Glomerular visceral epithelial cell (primary cell): ENCODE results near the gene ZBTB39.
"Not testable (repeated sequence)": the region's sequence is repeated elsewhere in the genome, so short reads cannot be mapped to it uniquely, and the experiment has no call there.

Source experiments
- DNase-seq: peaks from one replicate; pipeline ENCODE4 v3.0.0-alpha.2; 2016; ENCODE audit errors: extremely low spot score

Gene ZBTB39

GRCh38 chr12:57031138-57031725 lies 24.9 kb upstream of the ZBTB39 start:
- peak; percentile 25 for DNase-seq

GRCh38 chr12:57029457-57029856 lies 23.1 kb upstream of the ZBTB39 start:
- no peak for DNase-seq

GRCh38 chr12:57027805-57028153 lies 21.4 kb upstream of the ZBTB39 start:
- DNase-seq, result no peak

GRCh38 chr12:57027011-57027804 lies 20.9 kb upstream of the ZBTB39 start:
- no peak for DNase-seq

GRCh38 chr12:57025196-57025595 lies 18.9 kb upstream of the ZBTB39 start:
- no peak for DNase-seq

GRCh38 chr12:57022324-57022723 lies 16.0 kb upstream of the ZBTB39 start:
- DNase-seq, result not testable (repeated sequence)

GRCh38 chr12:57019983-57020719 lies 13.8 kb upstream of the ZBTB39 start:
- no peak for DNase-seq

GRCh38 chr12:57018906-57019305 lies 12.6 kb upstream of the ZBTB39 start:
- DNase-seq, result no peak

GRCh38 chr12:57018353-57018752 lies 12.0 kb upstream of the ZBTB39 start:
- not testable (repeated sequence) for DNase-seq

GRCh38 chr12:57016348-57016747 lies 10.0 kb upstream of the ZBTB39 start, which contains the start of gene TAC3:
TSS of gene TAC3 (minus strand) at chr12:57016529. CDS start at chr12:57015797, 732 bp downstream.
- no peak for DNase-seq

- no peak for DNase-seq
Measured at GRCh38 chr12:57012600-57013465, 6.5 kb upstream of the ZBTB39 start.

GRCh38 chr12:57011438-57012424 lies 5.4 kb upstream of the ZBTB39 start:
- DNase-seq, result no peak

GRCh38 chr12:57010627-57011247 lies 4.4 kb upstream of the ZBTB39 start:
- no peak for DNase-seq

- DNase-seq, result no peak
Measured at GRCh38 chr12:57009949-57010626, 3.7 kb upstream of the ZBTB39 start.

GRCh38 chr12:57008178-57008577 lies 1.8 kb upstream of the ZBTB39 start:
- peak; percentile 60 for DNase-seq

GRCh38 chr12:57006809-57007475 lies 596 bp upstream of the ZBTB39 start:
- DNase-seq, result no peak

GRCh38 chr12:57004651-57005050 lies 1.7 kb downstream of the ZBTB39 start:
- no peak for DNase-seq

GRCh38 chr12:57003395-57003794 lies 3.0 kb downstream of the ZBTB39 start:
- no peak for DNase-seq

GRCh38 chr12:57001448-57001906 lies 4.9 kb downstream of the ZBTB39 start:
- DNase-seq, result peak; percentile 59
